ENCODE data around the gene CPN2.

Gene CPN2

DNA sequence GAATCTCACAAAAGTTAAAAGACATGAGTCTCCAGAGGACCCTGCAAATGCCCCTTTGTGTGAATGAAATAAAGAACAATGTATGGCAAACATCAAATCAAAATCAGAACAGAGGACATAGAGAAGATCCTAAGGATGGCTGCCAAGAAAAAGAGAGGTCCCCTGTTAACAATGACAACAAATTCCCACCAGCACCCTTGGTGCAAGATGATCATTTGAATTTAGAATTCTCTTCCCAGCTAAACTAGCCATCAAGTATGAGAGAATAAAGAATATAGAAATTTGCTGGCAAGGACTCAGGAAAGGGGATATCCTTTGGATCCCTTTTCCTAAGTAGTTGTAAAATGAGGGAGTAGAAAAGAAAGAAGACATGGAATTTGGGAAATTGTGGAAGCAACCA is 39.7 kb upstream of the CPN2 start:
- H3K27me3 ChIP-seq (ENCODE audit: control insufficient read depth in 1 of 2, insufficient read depth in 2 of 2, low read length in 2 of 2) = no peaks in the 10 kb centered on the region
- H3K4me1 ChIP-seq (ENCODE audit: control insufficient read depth in 1 of 2, insufficient read depth in 2 of 2, low read length in 2 of 2) = peaks cover 10 to 12% of the 10 kb centered on the region in 2 donors
- H3K36me3 ChIP-seq (ENCODE audit: control insufficient read depth in 1 of 2, insufficient read depth in 2 of 2, low read length in 2 of 2) = no peaks in the 10 kb centered on the region
- no peaks in the 10 kb centered on the region for H3K9me3 ChIP-seq (ENCODE audit: control insufficient read depth in 1 of 2, low read length in 2 of 2)
- no peak overlapping the region for H3K27ac ChIP-seq (ENCODE audit: low read depth, low read length)
- no peak overlapping the region for H3K4me3 ChIP-seq (ENCODE audit: low read depth in 1 of 2, low read length in 2 of 2)
- H3K9ac ChIP-seq (ENCODE audit: low read depth in 1 of 2, low read length in 2 of 2) = no peak overlapping the region

DNA sequence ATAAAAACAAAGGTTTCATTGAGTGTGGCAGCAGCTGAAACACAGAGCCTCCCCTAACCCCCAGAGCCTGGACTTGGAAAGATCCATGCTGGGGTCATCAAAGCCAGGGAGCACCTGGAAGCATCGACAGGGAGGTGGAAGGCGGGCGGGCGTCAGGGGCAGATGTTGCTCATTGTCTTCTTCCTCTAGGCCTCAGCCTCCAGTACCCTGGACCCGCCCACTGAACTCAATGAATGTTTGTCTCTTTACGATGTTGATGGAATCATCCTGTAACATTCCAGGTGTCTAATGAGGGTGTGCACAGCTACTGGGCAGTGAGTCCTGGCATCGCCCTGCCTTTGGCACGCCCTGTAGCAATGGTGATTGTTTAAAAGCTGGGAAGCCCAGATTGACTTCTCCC is 38.1 kb upstream of the CPN2 start:
- Histone ChIP-seq H3K4me1 (ENCODE audit: control insufficient read depth in 1 of 2, insufficient read depth in 2 of 2, low read length in 2 of 2) (no peaks in the 10 kb centered on the region), H3K27me3 (ENCODE audit: control insufficient read depth in 1 of 2, insufficient read depth in 2 of 2, low read length in 2 of 2) (no peaks in the 10 kb centered on the region), H3K4me3 (ENCODE audit: low read depth in 1 of 2, low read length in 2 of 2) (no peak overlapping the region), H3K27ac (ENCODE audit: low read depth, low read length) (no peak overlapping the region), H3K9ac (ENCODE audit: low read depth in 1 of 2, low read length in 2 of 2) (no peak overlapping the region), H3K36me3 (ENCODE audit: control insufficient read depth in 1 of 2, insufficient read depth in 2 of 2, low read length in 2 of 2) (no peaks in the 10 kb centered on the region), H3K9me3 (ENCODE audit: control insufficient read depth in 1 of 2, low read length in 2 of 2) (no peaks in the 10 kb centered on the region)

DNA sequence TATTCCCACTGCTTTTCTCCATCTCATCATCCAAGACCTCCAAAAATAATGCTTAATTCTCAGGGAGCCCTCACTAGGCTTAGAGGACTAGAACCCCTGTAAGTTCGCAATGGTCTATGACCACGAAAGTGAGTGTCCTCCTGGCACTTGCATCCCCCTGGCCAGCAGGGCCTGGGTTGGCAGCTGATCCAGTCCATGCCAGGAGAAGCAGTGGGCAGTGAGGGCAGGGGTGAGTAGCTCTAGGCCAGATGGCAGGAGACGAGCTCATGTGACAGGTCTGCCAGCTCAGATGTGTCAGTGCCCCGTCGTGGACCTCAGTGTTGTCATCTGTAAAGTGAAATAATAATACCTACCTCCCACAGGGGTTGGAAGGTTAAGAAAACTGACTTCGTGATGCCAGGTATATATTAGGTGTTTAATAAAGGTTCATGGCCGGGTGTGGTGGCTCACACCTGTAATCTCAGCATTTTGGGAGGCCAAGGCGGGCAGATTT is 36.8 kb upstream of the CPN2 start:
- Histone ChIP-seq H3K36me3 (ENCODE audit: control insufficient read depth in 1 of 2, insufficient read depth in 2 of 2, low read length in 2 of 2) (no peaks in the 10 kb centered on the region), H3K4me3 (ENCODE audit: low read depth in 1 of 2, low read length in 2 of 2) (no peak overlapping the region), H3K9ac (ENCODE audit: low read depth in 1 of 2, low read length in 2 of 2) (no peak overlapping the region), H3K4me1 (ENCODE audit: control insufficient read depth in 1 of 2, insufficient read depth in 2 of 2, low read length in 2 of 2) (no peaks in the 10 kb centered on the region), H3K27me3 (ENCODE audit: control insufficient read depth in 1 of 2, insufficient read depth in 2 of 2, low read length in 2 of 2) (no peaks in the 10 kb centered on the region), H3K9me3 (ENCODE audit: control insufficient read depth in 1 of 2, low read length in 2 of 2) (no peaks in the 10 kb centered on the region), H3K27ac (ENCODE audit: low read depth, low read length) (no peak overlapping the region)

DNA sequence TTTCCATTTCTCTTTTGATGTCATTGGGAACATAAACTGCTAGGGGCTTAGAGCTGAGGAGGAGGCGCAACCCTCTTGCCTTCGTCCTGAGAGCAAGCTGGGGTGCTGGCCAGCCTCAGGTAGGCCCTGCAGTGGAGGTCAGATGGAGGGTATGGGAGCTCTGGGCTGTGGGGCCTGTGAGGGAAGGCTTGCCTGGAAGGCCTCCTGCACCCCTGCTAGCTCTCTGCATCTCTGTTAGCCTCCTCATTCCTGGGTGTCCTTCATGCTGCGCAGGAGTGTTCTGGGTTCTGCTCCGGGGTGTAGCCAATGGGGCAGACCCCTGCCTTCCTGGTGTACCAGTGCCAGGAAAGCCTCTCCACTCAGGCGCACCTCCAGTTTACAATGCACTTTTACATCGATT is 36.1 kb upstream of the CPN2 start:
- H3K27me3 ChIP-seq (ENCODE audit: control insufficient read depth in 1 of 2, insufficient read depth in 2 of 2, low read length in 2 of 2) = no peaks in the 10 kb centered on the region
- H3K9me3 ChIP-seq (ENCODE audit: control insufficient read depth in 1 of 2, low read length in 2 of 2) = no peaks in the 10 kb centered on the region
- no peak overlapping the region for H3K9ac ChIP-seq (ENCODE audit: low read depth in 1 of 2, low read length in 2 of 2)
- no peak overlapping the region for H3K4me3 ChIP-seq (ENCODE audit: low read depth in 1 of 2, low read length in 2 of 2)
- no peaks in the 10 kb centered on the region for H3K4me1 ChIP-seq (ENCODE audit: control insufficient read depth in 1 of 2, insufficient read depth in 2 of 2, low read length in 2 of 2)
- no peaks in the 10 kb centered on the region for H3K36me3 ChIP-seq (ENCODE audit: control insufficient read depth in 1 of 2, insufficient read depth in 2 of 2, low read length in 2 of 2)
- no peak overlapping the region for H3K27ac ChIP-seq (ENCODE audit: low read depth, low read length)

DNA sequence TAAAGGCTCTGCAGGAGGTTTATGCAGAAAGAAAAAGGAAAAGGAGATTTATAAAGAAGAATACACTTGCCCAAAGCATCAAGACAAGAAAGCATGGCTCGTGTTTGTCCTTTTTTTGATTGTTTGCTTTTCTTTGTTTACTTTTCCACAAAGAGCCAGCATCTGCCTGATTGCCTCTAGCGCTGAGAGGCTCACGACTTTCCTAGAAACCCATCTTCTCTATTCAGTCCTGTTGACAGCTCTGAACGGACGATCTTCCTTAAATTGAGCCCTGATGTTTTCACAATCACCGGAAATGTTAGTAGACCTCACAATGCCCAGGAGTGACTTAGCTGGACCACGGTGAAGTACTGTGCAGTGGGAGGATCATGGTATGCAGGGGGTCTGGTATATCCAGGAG is 35.5 kb upstream of the CPN2 start:
- H3K9ac ChIP-seq (ENCODE audit: low read depth in 1 of 2, low read length in 2 of 2) = no peak overlapping the region
- H3K4me1 ChIP-seq (ENCODE audit: control insufficient read depth in 1 of 2, insufficient read depth in 2 of 2, low read length in 2 of 2) = no peaks in the 10 kb centered on the region
- H3K9me3 ChIP-seq (ENCODE audit: control insufficient read depth in 1 of 2, low read length in 2 of 2) = no peaks in the 10 kb centered on the region
- no peaks in the 10 kb centered on the region for H3K27me3 ChIP-seq (ENCODE audit: control insufficient read depth in 1 of 2, insufficient read depth in 2 of 2, low read length in 2 of 2)
- no peaks in the 10 kb centered on the region for H3K36me3 ChIP-seq (ENCODE audit: control insufficient read depth in 1 of 2, insufficient read depth in 2 of 2, low read length in 2 of 2)
- H3K27ac ChIP-seq (ENCODE audit: low read depth, low read length) = no peak overlapping the region
- H3K4me3 ChIP-seq (ENCODE audit: low read depth in 1 of 2, low read length in 2 of 2) = no peak overlapping the region

DNA sequence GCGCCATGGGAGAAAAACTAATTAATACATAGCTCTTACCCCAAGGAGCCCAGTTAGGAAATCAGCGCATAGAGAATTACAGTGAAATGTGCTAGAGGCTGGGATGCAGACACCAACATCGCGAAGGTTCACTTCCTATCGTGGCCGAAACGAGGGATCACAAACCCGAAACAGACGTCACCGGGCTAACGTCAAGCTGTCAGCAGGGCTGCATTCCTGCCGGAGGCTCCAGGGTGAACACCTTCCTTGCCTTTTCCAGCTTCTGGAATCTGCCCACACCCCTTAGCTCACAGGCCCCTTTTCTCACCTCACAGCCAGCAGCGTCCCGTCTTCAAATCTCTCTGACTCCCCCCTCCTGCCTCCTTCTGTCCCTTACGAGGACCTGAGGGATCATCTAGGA is 34.9 kb upstream of the CPN2 start:
- no peaks in the 10 kb centered on the region for H3K27me3 ChIP-seq (ENCODE audit: control insufficient read depth in 1 of 2, insufficient read depth in 2 of 2, low read length in 2 of 2)
- no peaks in the 10 kb centered on the region for H3K9me3 ChIP-seq (ENCODE audit: control insufficient read depth in 1 of 2, low read length in 2 of 2)
- no peaks in the 10 kb centered on the region for H3K36me3 ChIP-seq (ENCODE audit: control insufficient read depth in 1 of 2, insufficient read depth in 2 of 2, low read length in 2 of 2)
- H3K4me1 ChIP-seq (ENCODE audit: control insufficient read depth in 1 of 2, insufficient read depth in 2 of 2, low read length in 2 of 2) = no peaks in the 10 kb centered on the region
- no peak overlapping the region for H3K27ac ChIP-seq (ENCODE audit: low read depth, low read length)
- H3K4me3 ChIP-seq (ENCODE audit: low read depth in 1 of 2, low read length in 2 of 2) = no peak overlapping the region
- H3K9ac ChIP-seq (ENCODE audit: low read depth in 1 of 2, low read length in 2 of 2) = no peak overlapping the region

DNA sequence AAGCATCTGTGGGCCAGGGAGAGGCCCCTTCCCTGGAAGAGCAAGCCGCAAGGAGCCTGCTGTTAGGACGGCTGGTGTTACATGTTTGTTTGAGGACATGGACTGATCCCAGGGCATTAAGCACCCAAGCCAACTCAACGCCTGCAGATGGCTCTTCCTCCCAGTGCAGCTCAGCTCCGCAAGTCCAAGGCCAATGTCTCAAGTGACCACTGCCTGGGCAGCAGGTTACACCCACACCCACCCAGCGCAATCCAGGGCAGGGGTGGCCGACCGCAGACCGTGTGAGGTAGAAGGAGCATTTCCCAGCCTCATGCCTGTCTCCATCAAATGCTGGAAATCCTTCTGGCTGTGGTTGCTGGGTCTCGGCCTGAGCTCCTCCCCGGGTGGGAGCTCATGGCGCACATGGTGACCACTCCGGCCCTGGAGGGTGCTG is 33.5 kb upstream of the CPN2 start:
- Histone ChIP-seq H3K36me3 (ENCODE audit: control insufficient read depth in 1 of 2, insufficient read depth in 2 of 2, low read length in 2 of 2) (no peaks in the 10 kb centered on the region), H3K4me3 (ENCODE audit: low read depth in 1 of 2, low read length in 2 of 2) (no peak overlapping the region), H3K27ac (ENCODE audit: low read depth, low read length) (no peak overlapping the region), H3K9ac (ENCODE audit: low read depth in 1 of 2, low read length in 2 of 2) (no peak overlapping the region), H3K4me1 (ENCODE audit: control insufficient read depth in 1 of 2, insufficient read depth in 2 of 2, low read length in 2 of 2) (no peaks in the 10 kb centered on the region), H3K27me3 (ENCODE audit: control insufficient read depth in 1 of 2, insufficient read depth in 2 of 2, low read length in 2 of 2) (peaks cover 6% of the 10 kb centered on the region in 2 donors), H3K9me3 (ENCODE audit: control insufficient read depth in 1 of 2, low read length in 2 of 2) (no peaks in the 10 kb centered on the region)

DNA sequence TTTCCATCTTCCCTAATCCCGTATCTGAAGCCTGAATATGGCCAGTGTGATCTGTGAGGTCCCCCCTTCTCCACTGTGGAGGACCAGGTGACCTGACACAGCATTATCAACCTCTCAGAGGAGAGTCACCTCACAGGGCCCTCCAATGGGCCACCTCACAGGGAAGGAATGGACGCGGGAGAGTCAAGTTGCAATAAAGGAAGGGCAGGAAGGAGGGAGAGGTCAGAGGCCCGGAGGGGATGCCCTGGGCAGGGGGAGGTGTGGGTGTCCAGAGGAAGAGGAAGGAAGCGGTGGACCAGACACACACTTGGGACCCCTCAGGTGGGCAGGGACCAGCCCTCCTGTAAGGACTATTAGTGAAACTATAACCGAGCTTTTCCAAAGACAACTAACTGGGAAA is 33.0 kb upstream of the CPN2 start:
- H3K4me1 ChIP-seq (ENCODE audit: control insufficient read depth in 1 of 2, insufficient read depth in 2 of 2, low read length in 2 of 2) = no peaks in the 10 kb centered on the region

DNA sequence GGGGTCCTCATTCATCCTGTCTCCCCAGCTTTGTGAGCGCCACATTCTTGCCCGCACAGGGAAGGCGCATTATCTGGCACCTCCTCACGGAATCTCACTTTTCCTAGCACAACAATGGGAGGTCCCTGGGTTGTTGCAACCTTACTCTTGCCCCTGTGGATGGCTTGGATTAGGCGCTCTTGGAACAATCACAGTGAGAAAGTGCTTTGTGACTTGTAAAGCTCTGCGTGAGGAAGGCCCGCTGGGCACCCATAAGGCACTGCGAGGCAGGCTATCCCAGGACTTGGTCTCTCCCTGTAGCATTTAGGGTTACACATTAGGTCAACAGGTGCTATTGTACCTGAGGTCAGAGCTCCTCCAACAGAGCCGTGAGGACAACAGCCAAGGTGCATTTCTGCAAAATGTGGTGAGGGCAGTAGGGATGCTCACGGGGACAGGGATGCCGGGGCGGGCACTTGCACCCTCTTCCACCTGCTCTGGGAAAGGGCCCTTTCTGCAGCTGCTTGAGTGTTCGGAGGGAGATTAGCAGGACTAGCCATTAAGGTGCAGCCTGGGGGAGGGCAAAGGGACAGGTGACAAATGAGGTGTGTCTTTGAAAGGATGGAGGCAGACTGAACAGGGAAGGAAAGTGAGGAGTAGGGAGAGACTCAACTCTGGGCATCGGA is 32.3 kb upstream of the CPN2 start:
- Histone ChIP-seq H3K36me3 (ENCODE audit: control insufficient read depth in 1 of 2, insufficient read depth in 2 of 2, low read length in 2 of 2) (no peaks in the 10 kb centered on the region), H3K9ac (ENCODE audit: low read depth in 1 of 2, low read length in 2 of 2) (no peak overlapping the region), H3K4me1 (ENCODE audit: control insufficient read depth in 1 of 2, insufficient read depth in 2 of 2, low read length in 2 of 2) (no peaks in the 10 kb centered on the region), H3K27ac (ENCODE audit: low read depth, low read length) (no peak overlapping the region), H3K9me3 (ENCODE audit: control insufficient read depth in 1 of 2, low read length in 2 of 2) (no peaks in the 10 kb centered on the region), H3K4me3 (ENCODE audit: low read depth in 1 of 2, low read length in 2 of 2) (no peak overlapping the region), H3K27me3 (ENCODE audit: control insufficient read depth in 1 of 2, insufficient read depth in 2 of 2, low read length in 2 of 2) (peaks cover 6 to 7% of the 10 kb centered on the region in 2 donors)

More for the DNA sequence above, 33.0 kb upstream of the CPN2 start:
- Histone ChIP-seq H3K9me3 (ENCODE audit: control insufficient read depth in 1 of 2, low read length in 2 of 2) (no peaks in the 10 kb centered on the region), H3K4me3 (ENCODE audit: low read depth in 1 of 2, low read length in 2 of 2) (no peak overlapping the region), H3K36me3 (ENCODE audit: control insufficient read depth in 1 of 2, insufficient read depth in 2 of 2, low read length in 2 of 2) (no peaks in the 10 kb centered on the region), H3K27ac (ENCODE audit: low read depth, low read length) (no peak overlapping the region), H3K27me3 (ENCODE audit: control insufficient read depth in 1 of 2, insufficient read depth in 2 of 2, low read length in 2 of 2) (peaks cover 6% of the 10 kb centered on the region in 2 donors), H3K9ac (ENCODE audit: low read depth in 1 of 2, low read length in 2 of 2) (no peak overlapping the region)

DNA sequence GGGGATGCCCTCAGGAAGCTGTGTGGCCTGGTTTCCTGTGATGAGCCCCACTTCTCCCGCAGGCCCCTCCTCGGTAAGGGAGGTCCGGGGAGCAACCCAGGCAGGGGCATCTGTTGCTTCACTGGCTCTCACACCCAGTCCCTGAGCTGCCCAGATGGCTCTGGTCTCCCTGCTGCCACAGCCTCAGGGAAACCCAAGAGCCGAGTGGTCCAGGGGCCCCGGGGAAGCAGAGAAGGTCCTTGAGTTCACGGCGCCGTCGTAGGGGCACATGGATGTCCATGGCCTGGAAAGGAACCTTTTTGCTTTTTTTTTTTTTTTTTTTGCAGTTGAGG is 31.7 kb upstream of the CPN2 start:
- Histone ChIP-seq H3K9ac (ENCODE audit: low read depth in 1 of 2, low read length in 2 of 2) (no peak overlapping the region), H3K4me1 (ENCODE audit: control insufficient read depth in 1 of 2, insufficient read depth in 2 of 2, low read length in 2 of 2) (no peaks in the 10 kb centered on the region), H3K36me3 (ENCODE audit: control insufficient read depth in 1 of 2, insufficient read depth in 2 of 2, low read length in 2 of 2) (no peaks in the 10 kb centered on the region), H3K27ac (ENCODE audit: low read depth, low read length) (no peak overlapping the region), H3K27me3 (ENCODE audit: control insufficient read depth in 1 of 2, insufficient read depth in 2 of 2, low read length in 2 of 2) (peaks cover 6 to 9% of the 10 kb centered on the region in 2 donors), H3K9me3 (ENCODE audit: control insufficient read depth in 1 of 2, low read length in 2 of 2) (no peaks in the 10 kb centered on the region), H3K4me3 (ENCODE audit: low read depth in 1 of 2, low read length in 2 of 2) (no peak overlapping the region)

All from duodenal mucosa (tissue), 2 donors.